C4-2B (cell line): ENCODE data around the gene SNAPC2.
"Not testable (repeated sequence)": the region's sequence is repeated elsewhere in the genome, so short reads cannot be mapped to it uniquely, and the experiment has no call there.

Experiments
- H3K27ac ChIP-seq: fragments of 450-650 bp; 2 replicates; pipeline ENCODE4 v1.5.1; 2017
- CTCF ChIP-seq: fragments of 450-650 bp; conservative IDR thresholded peaks from 2 replicates; pipeline ENCODE4 v1.5.1; 2017; ENCODE audit warnings: mild to moderate bottlenecking
- ZFX ChIP-seq: fragments of 450-650 bp; IDR thresholded peaks from 2 replicates; pipeline ENCODE4 v1.6.1; 2017

SNAPC2 gene

GRCh38 chr19:7953060-7953459 lies 32.9 kb downstream of the SNAPC2 start:
- H3K27ac ChIP-seq, result no peak overlapping the region
- TF ChIP-seq ZFX, result no peak
- TF ChIP-seq CTCF, result no peak

GRCh38 chr19:7953576-7953975 lies 33.4 kb downstream of the SNAPC2 start:
- TF ChIP-seq CTCF, result no peak
- no peak for TF ChIP-seq ZFX

DNA sequence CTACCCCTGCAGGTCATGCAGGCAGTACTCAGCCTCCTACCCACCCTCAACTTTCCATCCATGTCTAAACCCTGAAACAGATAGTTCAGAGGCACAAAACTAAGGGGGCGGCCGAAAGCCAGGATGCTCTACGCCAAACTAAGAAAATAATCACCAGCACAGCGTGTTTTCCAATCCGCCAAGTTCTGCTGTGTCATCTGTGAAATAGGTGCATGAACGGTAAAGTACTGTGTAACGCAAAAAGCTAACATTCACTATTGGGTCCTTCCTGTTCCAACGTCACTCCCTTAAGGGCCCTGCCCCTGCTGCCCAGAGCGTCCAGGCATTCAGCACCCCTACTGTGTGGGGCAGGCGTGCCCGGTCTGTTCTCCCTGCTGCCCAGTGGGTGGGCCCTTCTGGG lies 35.6 kb downstream of the SNAPC2 start:
- TF ChIP-seq ZFX (no peak), CTCF (no peak)
- no peak overlapping the region for H3K27ac ChIP-seq

More at GRCh38 chr19:7953576-7953975, 33.4 kb downstream of the SNAPC2 start:
- H3K27ac ChIP-seq, result no peak overlapping the region

DNA sequence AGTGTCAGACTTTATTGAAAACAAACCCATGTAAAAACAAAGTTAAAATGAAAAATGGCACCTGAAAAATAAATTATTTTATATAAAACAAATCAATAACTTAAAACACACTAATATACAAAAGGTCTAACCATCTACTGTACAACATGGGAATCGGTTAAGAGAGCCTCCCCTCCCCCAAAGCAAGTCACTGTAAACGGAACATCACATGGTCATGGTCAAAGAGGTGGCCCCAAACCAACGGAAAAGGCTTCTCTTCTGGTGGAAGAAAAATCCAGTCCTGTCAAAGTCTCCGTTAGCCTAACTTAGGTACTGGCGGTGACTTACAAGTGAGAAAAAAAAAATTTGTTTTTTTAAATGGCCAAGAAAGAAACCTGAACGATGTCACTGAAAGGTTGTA lies 39.1 kb downstream of the SNAPC2 start:
- no peak for TF ChIP-seq ZFX
- no peak overlapping the region for H3K27ac ChIP-seq

DNA sequence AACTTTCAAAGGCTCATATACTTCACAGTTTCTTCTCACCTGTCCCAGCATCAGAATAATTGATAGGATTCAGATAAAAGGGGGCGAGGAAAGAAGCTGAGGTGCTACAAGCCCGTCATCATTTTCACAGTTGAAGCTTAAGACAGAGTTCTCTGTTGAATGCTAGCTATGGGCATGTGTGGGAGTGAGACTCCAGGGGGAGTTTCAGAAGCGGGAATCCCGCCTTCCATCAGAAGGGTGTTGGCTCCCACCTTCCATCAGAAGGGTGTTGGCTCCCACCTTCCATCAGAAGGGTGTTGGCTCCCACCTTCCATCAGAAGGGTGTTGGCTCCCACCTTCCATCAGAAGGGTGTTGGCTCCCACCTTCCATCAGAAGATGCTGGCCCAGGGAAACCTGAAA lies 40.9 kb downstream of the SNAPC2 start:
- H3K27ac ChIP-seq, result not testable (repeated sequence)

DNA sequence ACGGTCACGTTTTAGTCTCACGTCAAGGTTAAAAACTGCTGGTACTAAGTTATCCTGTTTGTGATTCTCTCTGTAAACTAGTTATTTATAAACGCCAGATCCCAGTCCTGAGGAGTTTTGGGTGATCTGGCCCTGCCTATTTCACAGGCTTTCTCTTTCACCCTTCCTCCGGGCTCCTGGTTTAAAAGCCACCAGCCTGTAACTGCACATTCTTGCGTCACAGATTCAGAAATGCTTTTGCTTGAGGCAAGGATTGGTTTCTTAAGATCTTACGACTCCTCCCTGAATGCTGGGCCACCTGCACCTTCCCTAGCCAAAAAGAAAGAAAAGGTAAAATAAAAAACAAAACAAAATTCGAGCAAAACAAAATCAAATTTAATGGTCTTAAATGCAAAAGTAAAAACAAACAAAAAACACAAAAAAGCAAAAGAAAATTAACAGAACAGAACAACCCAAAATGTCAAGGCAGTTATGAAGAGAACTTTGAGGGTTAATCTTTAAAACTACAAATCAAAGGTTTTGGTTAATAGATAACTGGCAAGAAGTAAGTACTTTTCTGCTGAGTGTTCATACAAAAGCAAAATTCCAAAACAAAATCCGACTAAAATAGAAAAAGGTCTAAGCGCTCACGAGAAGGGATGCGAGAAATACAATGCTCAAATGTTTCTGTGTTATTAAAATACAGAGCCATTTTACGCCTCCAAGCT lies 41.9 kb downstream of the SNAPC2 start:
- no peak for TF ChIP-seq ZFX
- no peak for TF ChIP-seq CTCF
- H3K27ac ChIP-seq, result no peak overlapping the region

GRCh38 chr19:7962644-7963268 lies 42.6 kb downstream of the SNAPC2 start:
- no peak overlapping the region for H3K27ac ChIP-seq
- no peak for TF ChIP-seq CTCF
- TF ChIP-seq ZFX, result no peak

DNA sequence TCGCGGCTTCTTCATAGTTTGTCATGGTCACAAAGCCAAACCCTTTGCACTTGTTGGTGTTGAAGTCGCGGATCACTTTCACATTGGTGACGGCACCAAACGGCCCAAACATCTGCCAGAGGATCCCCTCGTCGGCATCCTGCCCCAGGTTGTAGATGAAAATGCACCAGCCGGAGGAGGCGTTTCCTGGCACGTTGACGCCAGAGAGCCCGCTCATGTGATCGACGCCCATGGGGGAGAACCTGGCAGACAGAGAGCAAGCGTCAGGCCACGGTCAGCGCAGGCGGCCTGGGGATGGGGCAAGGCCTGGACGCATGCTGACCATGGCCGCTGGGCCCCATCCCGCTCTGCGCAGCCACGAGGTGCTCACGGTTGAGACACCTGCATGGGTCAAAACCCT lies 43.4 kb downstream of the SNAPC2 start:
- H3K27ac ChIP-seq, result no peak overlapping the region
- TF ChIP-seq ZFX (no peak), CTCF (no peak)
